ENCODE data around the gene RNF135.
"Not testable (repeated sequence)": the region's sequence is repeated elsewhere in the genome, so short reads cannot be mapped to it uniquely, and the experiment has no call there.

Gene RNF135

DNA sequence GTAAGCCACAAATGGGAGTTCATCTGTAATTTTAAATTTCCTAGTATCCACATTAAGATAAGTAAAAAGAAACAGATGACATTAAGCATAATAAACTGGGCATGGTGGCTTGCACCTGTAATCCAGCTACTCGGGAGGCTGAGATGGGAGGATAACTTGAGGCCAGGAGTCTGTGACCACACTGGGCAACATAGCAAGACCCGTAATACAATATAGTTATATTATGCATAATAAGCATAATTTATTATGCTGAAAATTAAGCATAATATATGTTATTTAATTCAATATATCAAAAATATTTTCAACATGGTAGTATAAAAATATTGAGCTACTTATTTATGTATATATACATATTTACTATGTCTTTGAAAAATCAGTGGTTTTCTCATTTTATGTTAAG lies 48.2 kb downstream of the RNF135 start:
- Mint-ChIP-seq H3K9me3 (no peaks in the 10 kb centered on the region), H3K36me3 (ENCODE audit: insufficient read depth) (peaks cover 3% of the 10 kb centered on the region), H3K27me3 (no peaks in the 10 kb centered on the region), H3K4me3 (no peak overlapping the region), H3K4me1 (no peaks in the 10 kb centered on the region), H3K27ac (ENCODE audit: low read depth) (no peak overlapping the region)
- DNase-seq (ENCODE audit: low spot score in 2 of 2): no peak
- no peak for ATAC-seq (replicated peaks; ENCODE audit: extremely low read depth, poor library complexity, severe bottlenecking)

DNA sequence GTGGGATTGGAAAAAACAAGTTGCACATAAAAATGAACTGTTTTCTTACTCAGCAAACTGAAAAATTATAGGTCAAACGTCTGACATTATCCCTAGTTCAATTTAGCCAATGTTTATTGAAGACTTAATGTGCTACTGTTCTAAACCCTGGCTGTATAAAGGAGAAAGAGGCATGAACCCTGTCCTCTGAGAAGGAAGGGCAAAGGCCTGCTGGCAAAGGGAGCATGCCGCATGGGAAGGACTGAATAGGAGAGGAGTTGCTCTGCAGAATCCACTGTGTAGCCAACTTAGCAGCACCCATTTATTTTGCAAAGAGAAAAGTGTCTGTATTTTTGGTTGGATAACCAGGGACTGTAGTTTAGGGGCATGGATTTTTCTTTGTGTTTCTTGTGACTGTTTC lies 52.3 kb downstream of the RNF135 start:
- not testable (repeated sequence) for H3K4me1 Mint-ChIP-seq; H3K36me3 Mint-ChIP-seq (ENCODE audit: insufficient read depth); DNase-seq (ENCODE audit: low spot score in 2 of 2); H3K4me3 Mint-ChIP-seq; ATAC-seq (replicated peaks; ENCODE audit: extremely low read depth, poor library complexity, severe bottlenecking); H3K9me3 Mint-ChIP-seq; H3K27me3 Mint-ChIP-seq; H3K27ac Mint-ChIP-seq (ENCODE audit: low read depth)

DNA sequence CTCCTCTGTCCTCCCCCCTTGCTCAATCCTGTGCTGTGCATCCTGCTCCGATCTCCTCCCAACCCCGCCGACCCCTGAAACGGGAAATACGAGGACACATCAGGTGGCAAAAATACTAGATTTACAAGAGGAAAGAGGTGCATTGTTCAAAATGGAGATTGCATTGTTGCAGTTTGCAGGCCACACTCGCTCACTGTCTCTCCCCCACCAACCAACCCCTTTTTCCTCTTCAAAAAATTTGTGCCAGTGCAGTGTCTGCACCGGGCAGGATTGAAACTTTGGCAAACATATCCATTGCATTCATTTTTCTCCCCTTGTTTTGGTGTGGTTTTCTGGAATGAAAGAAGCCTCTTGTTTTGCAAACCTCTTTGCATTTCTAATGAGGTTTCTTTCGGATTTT lies 61.0 kb downstream of the RNF135 start:
- no peak for ATAC-seq (replicated peaks; ENCODE audit: extremely low read depth, poor library complexity, severe bottlenecking)
- H3K27me3 Mint-ChIP-seq: no peaks in the 10 kb centered on the region

DNA sequence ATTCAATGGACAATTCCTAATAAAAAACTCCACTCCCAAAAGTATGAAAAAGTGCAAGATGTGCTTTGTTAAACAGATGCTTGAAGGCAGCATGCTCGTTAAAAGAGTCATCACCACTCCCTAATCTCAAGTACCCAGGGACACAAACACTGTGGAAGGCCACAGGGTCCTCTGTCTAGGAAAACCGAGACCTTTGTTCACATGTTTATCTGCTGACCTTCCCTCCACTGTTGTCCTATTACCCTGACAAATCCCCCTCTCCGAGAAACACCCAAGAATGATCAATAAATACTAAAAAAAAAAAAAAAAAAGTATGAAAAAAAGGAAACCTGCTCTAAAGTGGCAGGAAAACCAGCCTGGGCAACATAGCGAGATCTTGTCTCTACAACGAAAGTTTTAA lies 64.8 kb downstream of the RNF135 start:
- H3K27me3 Mint-ChIP-seq; H3K4me3 Mint-ChIP-seq; H3K4me1 Mint-ChIP-seq; DNase-seq (ENCODE audit: low spot score in 2 of 2); H3K36me3 Mint-ChIP-seq (ENCODE audit: insufficient read depth); ATAC-seq (replicated peaks; ENCODE audit: extremely low read depth, poor library complexity, severe bottlenecking); H3K27ac Mint-ChIP-seq (ENCODE audit: low read depth); H3K9me3 Mint-ChIP-seq: not testable (repeated sequence)

More for the DNA sequence above, 61.0 kb downstream of the RNF135 start:
- H3K4me1 Mint-ChIP-seq: no peaks in the 10 kb centered on the region
- peaks cover 6% of the 10 kb centered on the region for H3K36me3 Mint-ChIP-seq (ENCODE audit: insufficient read depth)
- no peak overlapping the region for H3K4me3 Mint-ChIP-seq
- no peak overlapping the region for H3K27ac Mint-ChIP-seq (ENCODE audit: low read depth)
- DNase-seq (ENCODE audit: low spot score in 2 of 2): no peak
- H3K9me3 Mint-ChIP-seq: no peaks in the 10 kb centered on the region

DNA sequence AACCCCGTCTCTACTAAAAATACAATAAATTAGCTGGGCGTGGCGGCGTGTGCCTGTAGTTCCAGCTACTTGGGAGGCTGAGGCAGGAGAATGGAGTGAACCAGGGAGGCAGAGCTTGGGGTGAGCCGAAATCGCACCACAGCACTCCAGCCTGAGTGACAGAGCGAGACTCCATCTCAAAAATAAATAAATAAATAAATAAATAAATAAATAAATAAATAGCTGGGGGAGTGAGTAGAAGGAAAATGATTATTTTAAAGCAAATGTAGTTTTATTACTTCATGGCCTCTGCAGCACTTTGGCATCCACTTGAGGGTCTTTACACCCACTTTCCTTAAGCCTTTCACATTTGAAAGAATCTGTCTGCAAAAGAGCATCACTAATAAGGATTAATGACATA lies 70.0 kb downstream of the RNF135 start:
- H3K27me3 Mint-ChIP-seq; H3K4me3 Mint-ChIP-seq; H3K9me3 Mint-ChIP-seq; H3K36me3 Mint-ChIP-seq (ENCODE audit: insufficient read depth); H3K4me1 Mint-ChIP-seq; H3K27ac Mint-ChIP-seq (ENCODE audit: low read depth); ATAC-seq (replicated peaks; ENCODE audit: extremely low read depth, poor library complexity, severe bottlenecking); DNase-seq (ENCODE audit: low spot score in 2 of 2): not testable (repeated sequence)

DNA sequence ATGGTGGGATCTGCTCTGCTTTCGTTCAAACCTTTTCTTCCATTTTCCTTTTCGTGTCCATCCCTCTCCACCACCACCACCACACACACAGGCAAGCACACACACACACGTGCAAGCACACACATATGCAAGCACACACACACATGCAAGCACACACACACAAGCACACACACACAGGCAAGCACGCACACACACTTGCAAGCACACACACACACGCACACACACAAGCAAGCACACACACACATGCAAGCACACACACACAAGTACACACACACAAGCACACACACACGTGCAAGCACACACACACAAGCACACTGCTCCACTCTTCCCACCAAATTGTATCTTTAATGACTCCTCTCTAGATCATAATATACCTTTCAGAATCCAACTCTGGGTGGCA lies 71.5 kb downstream of the RNF135 start:
- not testable (repeated sequence) for H3K9me3 Mint-ChIP-seq; ATAC-seq (replicated peaks; ENCODE audit: extremely low read depth, poor library complexity, severe bottlenecking); H3K27me3 Mint-ChIP-seq; H3K4me1 Mint-ChIP-seq; H3K27ac Mint-ChIP-seq (ENCODE audit: low read depth); DNase-seq (ENCODE audit: low spot score in 2 of 2); H3K4me3 Mint-ChIP-seq; H3K36me3 Mint-ChIP-seq (ENCODE audit: insufficient read depth)

DNA sequence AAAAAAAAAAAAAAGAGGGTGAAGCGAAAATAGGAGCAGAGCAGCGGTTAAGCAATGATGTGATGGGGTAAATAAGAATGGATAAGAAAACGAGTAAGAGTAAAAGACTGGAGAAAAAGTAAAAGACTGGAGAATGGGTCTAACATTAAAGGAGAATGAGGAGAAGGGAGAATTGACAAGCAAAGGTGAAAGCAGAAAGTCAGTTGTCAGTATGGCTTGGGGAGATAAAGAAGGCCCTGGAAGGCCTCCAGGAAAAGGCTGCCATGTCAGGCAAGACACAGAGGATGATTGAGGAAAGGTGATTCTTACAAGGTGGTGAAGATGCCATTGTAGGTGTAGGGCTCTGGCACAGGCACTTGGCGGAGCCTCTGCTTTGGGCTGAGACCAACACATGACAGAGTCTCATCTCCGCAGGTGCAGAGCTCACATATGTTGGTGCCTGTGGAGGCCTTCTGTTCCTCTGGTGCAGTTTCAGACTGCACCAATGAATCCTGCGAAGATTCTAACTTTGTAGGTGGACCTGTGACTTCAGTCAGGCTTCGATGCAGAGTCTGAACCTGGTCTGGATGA lies 76.1 kb downstream of the RNF135 start:
- H3K27ac Mint-ChIP-seq (ENCODE audit: low read depth); H3K4me3 Mint-ChIP-seq; H3K9me3 Mint-ChIP-seq: not testable (repeated sequence)

DNA sequence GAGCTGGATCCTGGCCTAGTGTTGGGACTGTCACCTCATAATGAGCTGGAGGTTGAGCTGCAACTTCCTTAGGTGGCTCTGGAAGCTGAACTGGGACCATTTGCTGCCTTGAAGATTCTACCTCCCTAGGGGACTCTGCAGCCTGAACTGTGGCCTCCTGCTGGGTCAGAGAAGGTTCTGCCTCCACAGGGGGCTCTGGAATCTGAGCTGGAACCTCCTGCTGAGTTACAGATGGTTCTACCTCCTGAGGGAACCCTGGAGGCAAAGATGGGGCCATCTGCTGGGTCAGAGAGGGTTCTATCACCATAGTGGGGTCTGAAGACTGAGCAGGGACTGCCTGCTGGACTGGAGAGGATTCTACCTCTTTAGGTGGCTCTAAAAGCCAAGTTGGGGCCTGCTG lies 77.3 kb downstream of the RNF135 start:
- Mint-ChIP-seq H3K27ac (ENCODE audit: low read depth) (no peak overlapping the region), H3K4me3 (no peak overlapping the region), H3K27me3 (no peaks in the 10 kb centered on the region), H3K9me3 (no peaks in the 10 kb centered on the region), H3K4me1 (peaks cover 22% of the 10 kb centered on the region), H3K36me3 (ENCODE audit: insufficient read depth) (peaks cover 3% of the 10 kb centered on the region)
- no peak for DNase-seq (ENCODE audit: low spot score in 2 of 2)
- no peak for ATAC-seq (replicated peaks; ENCODE audit: extremely low read depth, poor library complexity, severe bottlenecking)

More for the DNA sequence above, 76.1 kb downstream of the RNF135 start:
- H3K4me1 Mint-ChIP-seq; DNase-seq (ENCODE audit: low spot score in 2 of 2); H3K27me3 Mint-ChIP-seq; H3K36me3 Mint-ChIP-seq (ENCODE audit: insufficient read depth); ATAC-seq (replicated peaks; ENCODE audit: extremely low read depth, poor library complexity, severe bottlenecking): not testable (repeated sequence)

DNA sequence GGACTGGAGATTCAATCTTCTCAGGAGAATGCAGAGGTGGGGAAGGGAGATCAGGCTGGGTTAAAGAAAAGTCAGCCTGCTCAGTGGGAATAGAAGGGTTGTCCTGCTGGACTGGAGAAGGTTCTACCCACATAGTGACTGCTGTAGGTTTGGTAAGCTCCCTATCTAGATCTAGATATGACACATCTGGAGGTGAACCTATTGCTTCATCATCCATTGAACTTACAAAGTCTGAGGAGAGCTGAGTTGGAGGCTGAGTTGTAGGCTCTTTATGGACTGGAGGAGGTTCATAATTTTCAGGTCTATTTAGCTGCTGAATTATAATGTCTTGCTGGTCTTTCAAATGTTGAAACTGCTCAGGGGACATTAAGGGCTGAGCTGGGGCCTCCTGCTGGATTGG lies 77.9 kb downstream of the RNF135 start:
- Mint-ChIP-seq H3K4me1 (peaks cover 22% of the 10 kb centered on the region), H3K27me3 (no peaks in the 10 kb centered on the region), H3K9me3 (no peaks in the 10 kb centered on the region), H3K4me3 (no peak overlapping the region), H3K27ac (ENCODE audit: low read depth) (no peak overlapping the region), H3K36me3 (ENCODE audit: insufficient read depth) (peaks cover 3% of the 10 kb centered on the region)
- DNase-seq (ENCODE audit: low spot score in 2 of 2): no peak
- ATAC-seq (replicated peaks; ENCODE audit: extremely low read depth, poor library complexity, severe bottlenecking): no peak

Measured in central memory CD8-positive, alpha-beta T cell (primary cell).